ENCODE results near the gene TBC1D10A.
A peak's percentile ranks its signal among the peaks of the same experiment; 100 is the strongest.

TBC1D10A gene

DNA sequence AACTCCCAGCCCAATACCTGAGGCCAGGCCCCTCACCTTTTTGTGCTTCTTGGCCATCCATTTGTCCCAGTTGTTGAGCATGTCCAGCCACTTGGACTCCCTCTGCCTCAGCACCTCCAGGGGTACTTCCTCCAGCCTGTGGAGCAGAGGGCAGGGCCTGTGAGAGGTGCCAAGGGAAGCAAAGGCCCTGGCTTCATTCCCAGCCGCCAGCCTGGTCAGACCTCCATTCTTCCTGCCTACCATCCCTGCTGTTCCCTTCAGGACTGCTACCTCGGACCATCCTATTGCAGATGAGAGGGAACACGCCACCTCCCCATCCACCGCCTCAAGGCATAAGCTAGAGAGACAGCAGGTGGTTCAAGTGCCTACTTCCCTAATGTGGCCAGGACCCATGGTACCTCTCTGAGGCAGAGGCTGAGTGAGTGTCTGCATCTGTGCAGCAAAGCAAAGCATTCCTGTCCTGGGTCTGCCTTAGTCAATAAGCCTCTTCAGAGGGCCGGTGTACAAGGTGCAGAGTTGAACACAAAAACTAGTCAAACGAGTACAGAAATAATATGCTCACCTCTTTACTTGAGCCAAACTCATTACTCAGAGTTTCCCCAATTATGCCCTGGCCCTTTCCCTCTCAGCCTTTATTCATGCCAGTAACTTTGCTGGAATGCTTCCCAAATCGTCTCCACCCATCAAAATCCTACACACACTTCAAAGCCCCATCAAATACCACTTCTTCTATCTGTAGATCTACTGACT lies 22.1 kb downstream of the TBC1D10A start:
- peak; percentile 20 for DNase-seq (ENCODE audit: low spot score)
- in situ Hi-C loops (cut with MboI; ENCODE audit: low sequenced_read_pairs, unreplicated experiment) = no loop called here
- TF ChIP-seq, protein P1, sequence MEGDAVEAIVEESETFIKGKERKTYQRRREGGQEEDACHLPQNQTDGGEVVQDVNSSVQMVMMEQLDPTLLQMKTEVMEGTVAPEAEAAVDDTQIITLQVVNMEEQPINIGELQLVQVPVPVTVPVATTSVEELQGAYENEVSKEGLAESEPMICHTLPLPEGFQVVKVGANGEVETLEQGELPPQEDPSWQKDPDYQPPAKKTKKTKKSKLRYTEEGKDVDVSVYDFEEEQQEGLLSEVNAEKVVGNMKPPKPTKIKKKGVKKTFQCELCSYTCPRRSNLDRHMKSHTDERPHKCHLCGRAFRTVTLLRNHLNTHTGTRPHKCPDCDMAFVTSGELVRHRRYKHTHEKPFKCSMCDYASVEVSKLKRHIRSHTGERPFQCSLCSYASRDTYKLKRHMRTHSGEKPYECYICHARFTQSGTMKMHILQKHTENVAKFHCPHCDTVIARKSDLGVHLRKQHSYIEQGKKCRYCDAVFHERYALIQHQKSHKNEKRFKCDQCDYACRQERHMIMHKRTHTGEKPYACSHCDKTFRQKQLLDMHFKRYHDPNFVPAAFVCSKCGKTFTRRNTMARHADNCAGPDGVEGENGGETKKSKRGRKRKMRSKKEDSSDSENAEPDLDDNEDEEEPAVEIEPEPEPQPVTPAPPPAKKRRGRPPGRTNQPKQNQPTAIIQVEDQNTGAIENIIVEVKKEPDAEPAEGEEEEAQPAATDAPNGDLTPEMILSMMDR (IDR thresholded peaks at IDR 0.05; ENCODE audit: borderline replicate concordance, control extremely low read depth, extremely low read depth, insufficient read depth, missing control alignments) = no peak

DNA sequence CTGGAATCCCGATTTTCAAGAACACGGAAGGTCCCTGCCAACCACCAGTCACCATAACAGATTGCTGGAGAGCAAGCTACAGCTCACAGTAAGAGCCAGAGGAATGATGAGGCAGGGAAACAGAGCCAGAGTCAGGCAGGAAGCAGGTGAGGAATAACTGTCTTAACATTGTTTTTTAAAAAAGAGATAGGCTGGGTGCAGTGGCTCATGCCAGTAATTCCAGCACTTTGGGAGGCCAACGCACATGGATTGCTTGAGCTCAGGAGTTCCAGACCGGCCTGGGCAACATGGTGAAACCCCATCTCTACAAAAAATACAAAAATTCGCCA lies 24.0 kb downstream of the TBC1D10A start:
- TF ChIP-seq, protein P1 (IDR thresholded peaks at IDR 0.05; ENCODE audit: borderline replicate concordance, control extremely low read depth, extremely low read depth, insufficient read depth, missing control alignments) = no peak
- in situ Hi-C loops (cut with MboI; ENCODE audit: low sequenced_read_pairs, unreplicated experiment) = no loop called here
- DNase-seq (ENCODE audit: low spot score) = no peak

- in situ Hi-C loops (cut with MboI; ENCODE audit: low sequenced_read_pairs, unreplicated experiment) = no loop called here
- no peak for DNase-seq (ENCODE audit: low spot score)
- TF ChIP-seq, protein P1 (IDR thresholded peaks at IDR 0.05; ENCODE audit: borderline replicate concordance, control extremely low read depth, extremely low read depth, insufficient read depth, missing control alignments) = no peak
These were observed 24.5 kb downstream of the TBC1D10A start for GRCh38 chr22:30301995-30302809.

DNA sequence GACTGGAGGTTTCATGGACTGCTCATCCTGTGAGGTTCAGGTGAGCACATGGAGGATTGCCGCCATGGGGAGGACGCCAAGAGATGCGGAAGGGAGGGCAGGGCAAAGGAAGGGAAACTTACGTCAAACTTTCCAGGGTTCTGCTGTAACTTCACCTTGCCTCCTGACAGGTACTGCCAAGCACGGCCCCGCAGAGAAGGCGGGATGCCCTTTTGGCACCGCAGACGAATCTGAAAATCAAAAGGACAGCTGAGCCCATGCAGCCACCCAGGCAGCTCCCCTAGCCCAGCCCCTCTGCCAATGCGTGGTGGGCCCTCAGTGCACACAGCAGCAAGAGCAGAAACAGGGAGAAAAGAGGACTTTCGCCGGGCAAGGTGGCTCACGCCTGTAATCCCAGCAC lies 27.4 kb downstream of the TBC1D10A start:
- TF ChIP-seq, protein P1 (IDR thresholded peaks at IDR 0.05; ENCODE audit: borderline replicate concordance, control extremely low read depth, extremely low read depth, insufficient read depth, missing control alignments) = no peak
- DNase-seq (ENCODE audit: low spot score) = no peak
- in situ Hi-C loops (cut with MboI; ENCODE audit: low sequenced_read_pairs, unreplicated experiment) = no loop called here

- in situ Hi-C loops (cut with MboI; ENCODE audit: low sequenced_read_pairs, unreplicated experiment) = no loop called here
- DNase-seq (ENCODE audit: low spot score) = no peak
- TF ChIP-seq, protein P1 (IDR thresholded peaks at IDR 0.05; ENCODE audit: borderline replicate concordance, control extremely low read depth, extremely low read depth, insufficient read depth, missing control alignments) = no peak
These were observed 28.6 kb downstream of the TBC1D10A start for GRCh38 chr22:30297991-30298701.

- in situ Hi-C loops (cut with MboI; ENCODE audit: low sequenced_read_pairs, unreplicated experiment) = no loop called here
- no peak for DNase-seq (ENCODE audit: low spot score)
- TF ChIP-seq, protein P1 (IDR thresholded peaks at IDR 0.05; ENCODE audit: borderline replicate concordance, control extremely low read depth, extremely low read depth, insufficient read depth, missing control alignments) = no peak
These were observed 29.3 kb downstream of the TBC1D10A start for GRCh38 chr22:30297276-30297990.
